Measurements from ENCODE around the gene PRSS22. TPM values are rescaled to one million over a fixed set of nuclear protein-coding genes. Genes with fewer than 3 reads are reported as not detected.
A peak's percentile ranks its signal among the peaks of the same experiment; 100 is the strongest.

PRSS22 gene
- total RNA-seq, 1 donor from 2014 or later: 15.3 TPM

DNA sequence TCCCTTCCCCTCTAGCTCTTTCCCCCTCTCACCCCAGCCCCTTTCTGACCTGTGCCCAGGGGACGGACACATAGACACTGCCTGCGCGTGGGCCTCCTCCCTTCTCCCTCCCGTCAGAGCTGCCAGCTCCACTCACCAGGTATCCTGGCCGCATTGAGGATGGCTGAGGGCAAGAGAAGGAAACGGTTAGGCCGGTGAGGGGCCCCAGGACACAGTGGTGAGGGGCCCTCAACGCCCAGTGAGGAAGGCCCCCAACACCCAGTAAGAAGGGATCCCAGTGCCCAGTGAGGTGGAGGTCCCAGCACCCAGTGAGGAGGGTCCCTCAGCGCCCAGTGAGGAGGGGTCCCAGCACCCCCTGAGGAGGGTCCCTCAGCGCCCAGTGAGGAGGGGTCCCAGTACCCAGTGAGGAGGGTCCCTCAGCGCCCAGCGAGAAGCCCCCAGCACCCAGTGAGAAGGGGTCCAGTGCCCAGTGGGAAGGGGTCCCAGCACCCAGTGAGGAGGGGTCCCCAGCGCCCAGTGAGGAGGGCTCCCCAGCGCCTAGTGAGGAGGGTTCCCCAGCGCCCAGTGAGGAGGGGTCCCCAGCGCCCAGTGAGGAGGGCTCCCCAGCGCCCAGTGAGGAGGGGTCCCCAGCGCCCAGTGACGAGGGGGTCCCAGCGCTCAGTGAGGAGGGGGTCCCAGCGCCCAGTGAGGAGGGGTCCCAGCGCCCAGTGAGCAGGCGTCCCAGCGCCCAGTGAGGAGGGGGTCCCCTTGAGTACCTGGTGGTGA lies 1.1 kb downstream of the PRSS22 start:
- Histone ChIP-seq H3K27me3 (ENCODE audit: low read depth) (peaks cover 27% of the 10 kb centered on the region), H3K9me3 (peaks cover 16% of the 10 kb centered on the region), H3K4me1 (no peaks in the 10 kb centered on the region), H3K4me3 (peak overlapping the region; percentile 43), H3K36me3 (no peaks in the 10 kb centered on the region), H3K27ac (peak overlapping the region; percentile 73)
- intact Hi-C loops (cut with DNase I): no loop called here
- TF ChIP-seq, protein P1, sequence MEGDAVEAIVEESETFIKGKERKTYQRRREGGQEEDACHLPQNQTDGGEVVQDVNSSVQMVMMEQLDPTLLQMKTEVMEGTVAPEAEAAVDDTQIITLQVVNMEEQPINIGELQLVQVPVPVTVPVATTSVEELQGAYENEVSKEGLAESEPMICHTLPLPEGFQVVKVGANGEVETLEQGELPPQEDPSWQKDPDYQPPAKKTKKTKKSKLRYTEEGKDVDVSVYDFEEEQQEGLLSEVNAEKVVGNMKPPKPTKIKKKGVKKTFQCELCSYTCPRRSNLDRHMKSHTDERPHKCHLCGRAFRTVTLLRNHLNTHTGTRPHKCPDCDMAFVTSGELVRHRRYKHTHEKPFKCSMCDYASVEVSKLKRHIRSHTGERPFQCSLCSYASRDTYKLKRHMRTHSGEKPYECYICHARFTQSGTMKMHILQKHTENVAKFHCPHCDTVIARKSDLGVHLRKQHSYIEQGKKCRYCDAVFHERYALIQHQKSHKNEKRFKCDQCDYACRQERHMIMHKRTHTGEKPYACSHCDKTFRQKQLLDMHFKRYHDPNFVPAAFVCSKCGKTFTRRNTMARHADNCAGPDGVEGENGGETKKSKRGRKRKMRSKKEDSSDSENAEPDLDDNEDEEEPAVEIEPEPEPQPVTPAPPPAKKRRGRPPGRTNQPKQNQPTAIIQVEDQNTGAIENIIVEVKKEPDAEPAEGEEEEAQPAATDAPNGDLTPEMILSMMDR (IDR thresholded peaks at IDR 0.05): no peak
- ATAC-seq (no peak), DNase-seq (no peak)

DNA sequence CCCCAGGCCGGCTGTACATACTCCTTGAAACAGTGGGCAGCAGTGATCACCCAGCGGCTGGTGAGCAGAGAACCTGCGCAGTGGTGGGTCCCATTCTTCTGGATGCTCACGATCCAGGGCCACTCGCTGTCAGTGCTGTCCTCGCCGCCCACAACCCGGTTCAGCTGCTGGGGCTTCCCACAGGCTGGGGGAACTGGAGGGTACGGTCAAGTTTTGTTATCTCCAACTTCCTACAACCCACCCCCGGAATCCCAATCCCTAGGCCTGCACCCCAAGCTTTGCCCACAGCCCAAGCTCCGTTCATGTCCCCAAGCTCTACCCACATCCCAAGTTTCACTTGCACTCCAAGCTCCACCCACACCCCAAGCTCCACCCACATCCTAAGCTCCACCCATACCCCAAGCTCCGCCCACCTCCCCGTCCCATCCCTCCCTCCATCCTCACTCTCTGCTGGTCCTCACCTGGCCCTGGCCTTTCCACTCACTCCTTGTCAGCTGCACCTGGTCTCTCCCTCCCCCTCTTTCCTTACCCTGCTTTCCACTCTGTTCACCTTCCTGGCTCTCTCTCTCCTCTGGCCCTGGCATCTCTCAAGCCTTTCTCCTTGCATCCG lies 1.8 kb downstream of the PRSS22 start:
- no peaks in the 10 kb centered on the region for H3K36me3 ChIP-seq
- H3K9me3 ChIP-seq: peaks cover 16% of the 10 kb centered on the region
- intact Hi-C loops (cut with DNase I): no loop called here
- DNase-seq (no peak), ATAC-seq (no peak)
- H3K27ac ChIP-seq: no peak overlapping the region
- TF ChIP-seq, protein P1 (IDR thresholded peaks at IDR 0.05): no peak
- no peaks in the 10 kb centered on the region for H3K4me1 ChIP-seq
- no peak overlapping the region for H3K4me3 ChIP-seq
- H3K27me3 ChIP-seq (ENCODE audit: low read depth): peaks cover 28% of the 10 kb centered on the region

DNA sequence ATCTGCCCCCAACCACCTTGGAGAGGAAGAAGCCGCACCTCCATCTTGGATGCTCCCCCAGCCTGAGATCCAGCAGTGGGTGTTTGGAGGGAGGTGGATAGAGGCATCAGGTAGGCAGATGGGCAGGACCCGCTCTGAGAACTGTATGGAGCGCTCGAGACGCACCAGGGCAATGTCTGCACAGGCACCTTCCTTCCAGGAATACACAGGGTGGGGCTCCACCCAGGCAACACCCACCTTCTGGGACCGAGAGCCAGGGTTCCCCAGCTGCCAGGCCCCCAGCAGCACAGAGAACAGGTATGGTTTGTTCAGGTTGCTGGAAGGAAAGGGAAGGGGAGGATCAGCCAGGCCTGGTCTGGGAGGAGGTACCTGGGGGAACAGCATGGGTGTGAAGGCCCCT lies 2.4 kb downstream of the PRSS22 start:
- no peaks in the 10 kb centered on the region for H3K4me1 ChIP-seq
- intact Hi-C loops (cut with DNase I): no loop called here
- DNase-seq: no peak
- no peak overlapping the region for H3K4me3 ChIP-seq
- no peak overlapping the region for H3K27ac ChIP-seq
- no peaks in the 10 kb centered on the region for H3K36me3 ChIP-seq
- TF ChIP-seq, protein P1 (IDR thresholded peaks at IDR 0.05): no peak
- ATAC-seq: no peak
- H3K27me3 ChIP-seq (ENCODE audit: low read depth): peaks cover 28% of the 10 kb centered on the region
- peaks cover 9% of the 10 kb centered on the region for H3K9me3 ChIP-seq

DNA sequence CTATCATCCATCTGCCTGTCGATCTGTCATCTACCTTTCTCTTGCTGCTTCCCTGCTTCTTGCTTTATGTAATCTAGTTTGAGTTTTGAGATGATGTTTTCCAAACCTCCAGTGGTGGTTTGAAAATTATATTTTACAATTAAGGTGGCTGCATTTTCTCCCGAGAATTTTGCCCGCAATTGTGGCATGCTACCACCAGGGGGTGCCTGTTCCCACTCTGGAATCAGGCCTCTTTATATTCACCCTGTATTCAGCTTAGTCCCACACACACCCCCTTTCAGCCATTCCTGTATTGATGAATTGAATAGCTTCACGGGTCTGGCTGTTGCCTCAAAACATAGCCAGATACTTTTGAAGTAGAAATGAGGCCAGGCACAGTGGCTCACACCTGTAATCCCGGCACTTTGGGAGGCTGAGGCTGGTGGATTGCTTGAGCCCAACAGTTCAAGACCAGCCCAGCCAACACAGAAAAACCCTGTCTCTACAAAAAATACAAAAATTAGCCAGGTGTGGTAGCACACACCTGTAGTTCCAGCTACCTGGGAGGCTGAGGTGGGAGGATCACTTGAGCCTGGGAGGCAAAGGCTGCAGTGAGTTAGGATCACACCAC lies 3.2 kb downstream of the PRSS22 start:
- DNase-seq (no peak), ATAC-seq (no peak)
- peaks cover 29% of the 10 kb centered on the region for H3K27me3 ChIP-seq (ENCODE audit: low read depth)
- peaks cover 8% of the 10 kb centered on the region for H3K9me3 ChIP-seq
- intact Hi-C loops (cut with DNase I): no loop called here
- no peak overlapping the region for H3K4me3 ChIP-seq
- H3K27ac ChIP-seq: no peak overlapping the region
- TF ChIP-seq, protein P1 (IDR thresholded peaks at IDR 0.05): peak; percentile 37
- no peaks in the 10 kb centered on the region for H3K36me3 ChIP-seq
- no peaks in the 10 kb centered on the region for H3K4me1 ChIP-seq

DNA sequence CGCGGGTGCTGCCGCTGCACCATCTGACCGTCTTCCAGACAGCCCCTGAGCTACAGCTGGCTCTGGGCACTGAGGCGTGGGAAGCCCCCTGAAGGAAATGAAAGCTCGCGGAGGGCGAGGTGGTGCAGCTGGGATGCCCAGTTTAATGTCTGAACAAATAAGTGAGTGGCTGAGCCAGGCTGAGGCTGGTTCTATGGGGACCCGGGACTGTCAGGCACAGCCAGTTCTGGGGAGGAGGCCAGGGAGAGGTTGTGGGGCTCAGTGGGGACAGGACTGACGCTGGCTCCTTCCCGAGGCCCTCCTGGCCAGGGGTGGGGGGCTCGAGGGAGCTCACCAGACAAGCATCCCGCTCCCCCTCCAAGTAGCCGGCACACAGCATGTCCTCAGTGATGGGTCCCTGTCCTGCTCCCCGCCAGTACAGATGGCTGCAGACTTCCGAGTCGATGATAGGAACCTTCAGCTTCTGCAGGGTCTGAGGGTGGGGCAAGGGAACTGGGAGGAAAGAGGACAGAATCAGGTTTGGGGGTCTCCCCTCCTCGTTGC lies 4.4 kb downstream of the PRSS22 start:
- no peak overlapping the region for H3K4me3 ChIP-seq
- peaks cover 8% of the 10 kb centered on the region for H3K9me3 ChIP-seq
- H3K4me1 ChIP-seq: no peaks in the 10 kb centered on the region
- no peak for DNase-seq
- no peak overlapping the region for H3K27ac ChIP-seq
- intact Hi-C loops (cut with DNase I): no loop called here
- TF ChIP-seq, protein P1 (IDR thresholded peaks at IDR 0.05): no peak
- no peak for ATAC-seq
- H3K27me3 ChIP-seq (ENCODE audit: low read depth): peaks cover 27% of the 10 kb centered on the region
- no peaks in the 10 kb centered on the region for H3K36me3 ChIP-seq

All from lower lobe of right lung (tissue), 2 donors.